ENCODE results near the gene FKBP5. TPM values are rescaled to one million over a fixed set of nuclear protein-coding genes. Genes with fewer than 3 reads are reported as not detected.

Gene FKBP5
- total and polyA plus RNA-seq, 12 donors, result 19.7 to 234 (median 119) TPM

DNA sequence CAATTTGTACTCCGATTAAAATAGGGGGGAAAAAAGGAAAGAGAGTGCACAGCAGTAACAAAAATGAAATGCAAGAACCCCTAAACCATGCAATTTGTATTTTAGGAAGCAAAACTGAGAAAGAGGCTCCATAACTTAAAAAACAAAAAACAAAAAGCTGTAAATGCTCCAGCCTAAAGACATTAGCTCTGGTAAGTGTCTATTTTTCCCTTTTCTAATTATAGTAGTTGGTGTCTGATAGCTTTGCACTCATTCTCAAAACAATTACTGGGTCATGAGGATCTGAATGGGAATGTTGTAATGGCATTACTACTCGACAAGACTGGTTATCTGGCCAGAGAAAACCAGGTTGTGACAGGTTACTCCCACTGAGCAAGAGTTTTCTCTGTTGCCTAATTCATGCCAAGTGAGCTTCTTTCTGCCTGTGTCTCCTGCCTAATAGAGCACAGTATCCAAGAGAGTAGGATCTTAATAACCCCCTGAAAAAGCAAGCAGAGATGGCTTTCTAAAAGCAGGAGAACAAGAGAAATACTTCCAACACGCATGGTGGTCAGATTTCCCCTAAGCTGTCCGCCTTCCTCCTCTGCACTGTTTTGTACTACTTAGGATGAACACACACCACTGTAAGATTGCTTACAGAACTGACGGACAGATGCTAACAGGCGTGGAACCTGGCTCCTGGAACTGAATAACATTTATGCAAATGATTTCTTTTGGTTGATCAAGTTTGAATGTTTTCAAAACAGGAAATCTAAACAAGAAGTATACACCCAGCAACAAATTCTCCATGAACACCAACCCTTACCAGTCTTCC, 86.4 kb downstream of the FKBP5 start:
- Histone ChIP-seq H3K4me1 (replicated peaks in 1 of 2) (peaks cover 58 to 82% of the 10 kb centered on the region in 2 donors), H3K36me3 (replicated peaks in 1 of 2) (no peaks in the 10 kb centered on the region), H3K9me3 (replicated peaks in 1 of 3) (no peaks in the 10 kb centered on the region), H3K4me3 (peak overlapping the region in 1 of 4 donors; percentile 2), H3K27ac (peak overlapping the region; percentile 71 to 96 (median 90)), H3K27me3 (no peaks in the 10 kb centered on the region)
- intact Hi-C loops (cut with DNase I), result no loop called here
- TF ChIP-seq POLR2A (IDR thresholded peaks at IDR 0.05), result no peak
- TF ChIP-seq, protein P1, sequence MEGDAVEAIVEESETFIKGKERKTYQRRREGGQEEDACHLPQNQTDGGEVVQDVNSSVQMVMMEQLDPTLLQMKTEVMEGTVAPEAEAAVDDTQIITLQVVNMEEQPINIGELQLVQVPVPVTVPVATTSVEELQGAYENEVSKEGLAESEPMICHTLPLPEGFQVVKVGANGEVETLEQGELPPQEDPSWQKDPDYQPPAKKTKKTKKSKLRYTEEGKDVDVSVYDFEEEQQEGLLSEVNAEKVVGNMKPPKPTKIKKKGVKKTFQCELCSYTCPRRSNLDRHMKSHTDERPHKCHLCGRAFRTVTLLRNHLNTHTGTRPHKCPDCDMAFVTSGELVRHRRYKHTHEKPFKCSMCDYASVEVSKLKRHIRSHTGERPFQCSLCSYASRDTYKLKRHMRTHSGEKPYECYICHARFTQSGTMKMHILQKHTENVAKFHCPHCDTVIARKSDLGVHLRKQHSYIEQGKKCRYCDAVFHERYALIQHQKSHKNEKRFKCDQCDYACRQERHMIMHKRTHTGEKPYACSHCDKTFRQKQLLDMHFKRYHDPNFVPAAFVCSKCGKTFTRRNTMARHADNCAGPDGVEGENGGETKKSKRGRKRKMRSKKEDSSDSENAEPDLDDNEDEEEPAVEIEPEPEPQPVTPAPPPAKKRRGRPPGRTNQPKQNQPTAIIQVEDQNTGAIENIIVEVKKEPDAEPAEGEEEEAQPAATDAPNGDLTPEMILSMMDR (IDR thresholded peaks at IDR 0.05), result no peak
- 37 to 41% (median 38%) methylated on average over 6 of the region's 6 CpGs for WGBS, 4 donors
- no peak for DNase-seq

DNA sequence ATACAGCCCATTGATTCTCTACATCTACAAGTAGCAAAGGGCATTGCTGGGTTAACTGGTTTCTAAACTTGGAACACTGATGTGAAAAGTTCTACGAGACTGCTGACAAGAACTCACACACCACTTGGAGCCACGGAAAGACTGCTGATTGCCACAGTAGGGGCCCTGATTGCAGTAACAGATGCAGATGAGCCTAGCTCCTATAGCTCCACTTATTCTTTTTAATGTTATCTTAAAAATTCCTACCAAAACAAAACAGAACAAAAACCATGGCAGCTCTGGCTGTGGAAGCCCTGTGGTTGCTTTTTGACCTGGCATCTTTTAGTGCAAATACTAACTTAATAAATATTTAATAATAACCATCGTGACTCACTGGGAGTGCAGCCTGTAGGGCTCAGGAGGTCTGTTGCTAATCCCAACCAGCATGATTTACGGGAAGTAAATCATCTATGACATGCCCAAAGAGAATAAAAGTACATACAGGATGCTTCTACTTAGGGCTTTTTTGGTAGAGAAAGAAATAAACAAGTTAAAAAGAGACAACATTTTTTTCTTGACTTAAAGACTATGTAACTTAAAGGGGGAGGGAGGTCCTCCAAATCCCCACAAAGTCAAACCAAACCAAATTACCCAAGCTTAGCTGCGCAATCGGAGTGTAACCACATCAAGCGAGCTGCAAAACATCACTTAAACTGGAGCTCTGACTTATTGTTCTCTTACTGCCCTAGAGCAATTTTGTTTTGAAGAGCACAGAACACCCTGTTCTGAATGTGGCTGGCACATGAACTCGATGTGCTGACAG, 87.2 kb downstream of the FKBP5 start:
- 3 to 7% (median 6%) methylated on average over 8 of the region's 8 CpGs for WGBS, 4 donors
- Histone ChIP-seq H3K4me3 (peak overlapping the region in 2 of 4 donors; percentile 3 to 9), H3K27ac (peak overlapping the region; percentile 71 to 96 (median 90)), H3K9me3 (replicated peaks in 1 of 3) (no peaks in the 10 kb centered on the region), H3K36me3 (replicated peaks in 1 of 2) (peaks cover 0 to 5% of the 10 kb centered on the region in 2 donors), H3K27me3 (no peaks in the 10 kb centered on the region), H3K4me1 (replicated peaks in 1 of 2) (peaks cover 66 to 90% of the 10 kb centered on the region in 2 donors)
- peak in 1 of 2 donors; percentile 49 for TF ChIP-seq POLR2A (IDR thresholded peaks at IDR 0.05)
- TF ChIP-seq, protein P1 (IDR thresholded peaks at IDR 0.05), result peak in 1 of 6 experiments; percentile 21
- DNase-seq, result peak in 6 of 7 donors; percentile 33 to 87 (median 56)
- intact Hi-C loops (cut with DNase I), result no loop called here

DNA sequence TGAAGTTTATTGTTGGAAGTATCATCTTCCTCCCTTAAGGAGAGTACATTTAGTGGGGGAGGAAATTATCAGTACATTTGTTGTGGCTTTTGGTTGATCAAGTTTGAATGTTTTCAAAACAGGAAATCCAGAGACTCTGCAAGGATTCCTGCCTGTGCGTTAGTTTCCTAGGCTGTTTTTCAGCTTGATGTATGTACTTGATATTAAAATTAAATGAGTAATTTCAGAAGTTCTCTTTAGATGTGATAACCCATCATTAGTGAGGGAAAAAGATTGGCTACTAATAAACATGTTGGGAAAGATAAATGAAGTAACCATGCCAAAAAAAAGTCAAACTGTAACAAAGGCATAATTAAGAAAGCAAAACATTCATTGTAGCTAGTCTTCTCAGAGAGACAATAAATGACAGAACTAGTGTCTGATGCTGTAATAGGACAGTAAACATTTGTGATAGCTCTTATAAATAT, 88.0 kb downstream of the FKBP5 start:
- 12 to 22% (median 15%) methylated on average over 1 of the region's 1 CpG for WGBS, 4 donors
- Histone ChIP-seq H3K4me1 (replicated peaks in 1 of 2) (peaks cover 70 to 95% of the 10 kb centered on the region in 2 donors), H3K36me3 (replicated peaks in 1 of 2) (peaks cover 0 to 13% of the 10 kb centered on the region in 2 donors), H3K27ac (peak overlapping the region; percentile 71 to 96 (median 90)), H3K27me3 (no peaks in the 10 kb centered on the region), H3K4me3 (peak overlapping the region in 1 of 4 donors; percentile 3), H3K9me3 (replicated peaks in 1 of 3) (no peaks in the 10 kb centered on the region)
- TF ChIP-seq POLR2A (IDR thresholded peaks at IDR 0.05), result no peak
- TF ChIP-seq, protein P1 (IDR thresholded peaks at IDR 0.05), result no peak
- no peak for DNase-seq
- intact Hi-C loops (cut with DNase I), result no loop called here

All from adrenal gland (tissue), 12 donors.